Lower leg skin (tissue), 3 donors: ENCODE data around the gene SPOCK1.

ENCODE experiments used
- CTCF ChIP-seq, 3 donors: fragments of 450-650 bp; IDR thresholded peaks; one replicate each; pipeline ENCODE4 v1.5.1; 2016; ENCODE audit warnings: antibody characterized with exemption in 3 of 3, mild to moderate bottlenecking in 3 of 3, moderate library complexity in 2 of 3
- POLR2A ChIP-seq, 2 donors: fragments of 450-650 bp; IDR thresholded peaks; one replicate each; pipeline ENCODE4 v1.6.1; 2016 to 2017; ENCODE audit warnings: antibody characterized with exemption in 2 of 2, mild to moderate bottlenecking in 1 of 2, moderate library complexity in 1 of 2

- TF ChIP-seq CTCF (IDR thresholded peaks at IDR 0.05) (no peak), POLR2A (IDR thresholded peaks at IDR 0.05) (no peak)
Measured at GRCh38 chr5:137315534-137316345, 183.4 kb downstream of the SPOCK1 start.
